Dendritic cell treated with granulocyte-macrophage colony-stimulating factor and Interleukin-4, amounts not matched to agents 40 ng/mL and 50 ng/mL, for 4 days (primary cell): ENCODE measurements around the gene IER5.

Experiments
- H3K27ac Mint-ChIP-seq: one replicate; pipeline ENCODE4 v1.8.0; 2022; ENCODE audit warnings: mild to moderate bottlenecking, mixed read lengths
- H3K27me3 Mint-ChIP-seq: one replicate; pipeline ENCODE4 v1.8.0; 2022; ENCODE audit warnings: mild to moderate bottlenecking, mixed read lengths
- H3K36me3 Mint-ChIP-seq: one replicate; pipeline ENCODE4 v1.8.0; 2022; ENCODE audit warnings: low read depth, mixed read lengths
- H3K4me1 Mint-ChIP-seq: one replicate; pipeline ENCODE4 v1.8.0; 2022; ENCODE audit warnings: low read depth, mixed read lengths
- H3K4me3 Mint-ChIP-seq: one replicate; pipeline ENCODE4 v1.8.0; 2022; ENCODE audit warnings: mild to moderate bottlenecking, moderate library complexity, mixed read lengths
- H3K9me3 Mint-ChIP-seq: one replicate; pipeline ENCODE4 v1.8.0; 2022; ENCODE audit warnings: mixed read lengths
- intact Hi-C: fragments of 100-400 bp; cut with micrococcal nuclease; formaldehyde crosslinking; loops from one replicate; pipeline ENCODE4 v1.15.0; 2022

The IER5 gene

DNA sequence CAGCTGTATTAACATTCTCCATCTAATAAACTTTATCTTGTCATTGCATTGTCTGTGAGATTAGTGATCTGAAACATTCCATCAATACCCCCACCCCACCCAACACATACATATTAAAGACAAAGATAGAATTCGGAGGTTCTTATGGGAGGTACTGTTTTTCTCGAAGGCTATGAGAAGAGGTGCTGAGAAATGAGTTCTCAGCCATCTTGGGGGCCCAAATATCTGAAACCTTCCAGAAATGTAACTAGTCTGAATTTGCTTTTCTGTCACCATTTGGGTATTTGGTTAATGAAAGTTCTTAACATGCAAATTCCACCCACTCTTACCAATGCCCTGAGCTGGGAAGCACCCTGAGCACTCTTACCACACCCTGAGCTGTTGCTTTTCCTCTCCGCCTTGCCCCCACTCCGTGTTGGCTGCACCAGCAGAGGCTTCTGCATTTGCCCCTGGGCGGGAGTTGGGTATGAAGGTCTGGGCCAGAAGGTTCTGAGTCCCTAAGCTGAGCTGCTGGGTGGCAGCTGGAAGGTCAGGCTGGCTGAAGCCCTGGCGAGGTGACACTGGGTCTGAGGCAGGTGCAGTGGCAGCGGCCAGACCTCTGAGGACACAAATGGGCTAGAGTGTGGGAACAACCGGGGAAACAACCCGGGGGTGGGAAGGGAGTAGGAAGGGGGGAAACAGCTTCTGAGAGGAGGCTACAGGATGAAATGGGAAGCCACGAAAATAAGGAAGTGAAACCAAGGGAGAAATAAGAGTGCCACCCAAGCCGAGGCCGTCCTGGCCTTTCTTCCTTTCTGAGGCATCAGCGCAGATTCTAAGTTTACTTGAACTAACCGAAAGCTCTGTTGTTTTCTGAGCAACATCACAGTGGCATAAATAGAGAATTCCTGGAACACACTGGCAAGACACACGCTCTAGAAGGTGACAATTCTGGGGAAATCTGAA is 26.3 kb upstream of the IER5 start:
- Mint-ChIP-seq H3K27ac (peak overlapping the region; percentile 93), H3K27me3 (no peaks in the 10 kb centered on the region), H3K9me3 (peaks cover 19% of the 10 kb centered on the region), H3K36me3 (peaks cover 33% of the 10 kb centered on the region), H3K4me3 (peak overlapping the region; percentile 80), H3K4me1 (peaks cover 55% of the 10 kb centered on the region)
- intact Hi-C loops = loop anchor here (1.0 kb wide), 1 partner anchor 25 kb away; no protein-coding TSS in a partner anchor

DNA sequence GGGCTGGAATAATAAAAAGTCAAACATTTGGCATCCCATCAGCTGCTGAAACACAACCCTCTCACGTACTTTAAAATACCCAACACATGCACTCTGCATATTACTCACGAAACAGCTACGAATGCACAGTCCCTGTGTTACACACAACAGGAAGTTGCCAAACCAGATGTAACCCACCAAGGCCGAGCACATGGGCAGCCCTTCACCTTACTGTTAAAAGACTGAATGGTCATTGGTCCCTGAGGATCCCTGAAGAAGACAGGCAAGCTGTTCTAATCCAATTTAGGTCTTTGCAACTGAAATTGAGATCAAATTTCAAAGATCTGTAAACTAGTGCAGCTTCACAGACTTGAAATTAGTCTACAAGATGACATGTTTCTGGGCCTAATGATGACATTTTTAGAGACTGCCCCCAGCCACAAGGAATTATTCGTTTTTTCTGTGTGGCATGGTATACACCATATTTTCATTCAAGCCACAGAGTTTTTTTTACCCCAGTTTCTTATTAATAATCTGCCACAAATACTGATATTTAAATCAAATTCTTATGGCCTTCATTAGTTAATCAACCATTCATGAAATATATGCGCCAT is 25.6 kb upstream of the IER5 start:
- peak overlapping the region; percentile 80 for H3K4me3 Mint-ChIP-seq
- no peaks in the 10 kb centered on the region for H3K27me3 Mint-ChIP-seq
- intact Hi-C loops = loop anchor here (1.0 kb wide), 1 partner anchor 24 kb away; no protein-coding TSS in a partner anchor
- H3K9me3 Mint-ChIP-seq = peaks cover 19% of the 10 kb centered on the region
- H3K27ac Mint-ChIP-seq = peak overlapping the region; percentile 93
- H3K36me3 Mint-ChIP-seq = peaks cover 29% of the 10 kb centered on the region
- peaks cover 55% of the 10 kb centered on the region for H3K4me1 Mint-ChIP-seq

GRCh38 chr1:181064011-181064623 is 24.4 kb upstream of the IER5 start:
- Mint-ChIP-seq H3K27ac (peak overlapping the region; percentile 93), H3K4me3 (peak overlapping the region; percentile 40), H3K9me3 (peaks cover 9% of the 10 kb centered on the region), H3K36me3 (peaks cover 17% of the 10 kb centered on the region), H3K4me1 (peaks cover 54% of the 10 kb centered on the region), H3K27me3 (no peaks in the 10 kb centered on the region)
- intact Hi-C loops = loop anchor here (2.0 kb wide), 1 partner anchor 17 kb away; no protein-coding TSS in a partner anchor

GRCh38 chr1:181064702-181065101 is 23.8 kb upstream of the IER5 start:
- Mint-ChIP-seq H3K27ac (peak overlapping the region; percentile 93), H3K36me3 (peaks cover 11% of the 10 kb centered on the region), H3K9me3 (peaks cover 3% of the 10 kb centered on the region), H3K27me3 (no peaks in the 10 kb centered on the region), H3K4me3 (no peak overlapping the region), H3K4me1 (peaks cover 48% of the 10 kb centered on the region)
- intact Hi-C loops = loop anchor here (2.0 kb wide), 1 partner anchor 16 kb away; no protein-coding TSS in a partner anchor

GRCh38 chr1:181073638-181074037 is 14.9 kb upstream of the IER5 start:
- H3K27me3 Mint-ChIP-seq = peaks cover 3% of the 10 kb centered on the region
- H3K4me3 Mint-ChIP-seq = no peak overlapping the region
- H3K9me3 Mint-ChIP-seq = no peaks in the 10 kb centered on the region
- intact Hi-C loops = loop anchor here (10.0 kb wide), 1 partner anchor 559 kb away; no protein-coding TSS in a partner anchor
- no peak overlapping the region for H3K27ac Mint-ChIP-seq
- H3K36me3 Mint-ChIP-seq = no peaks in the 10 kb centered on the region
- H3K4me1 Mint-ChIP-seq = peaks cover 10% of the 10 kb centered on the region

- Mint-ChIP-seq H3K27me3 (peaks cover 3% of the 10 kb centered on the region), H3K4me3 (no peak overlapping the region), H3K27ac (no peak overlapping the region)
Observed at GRCh38 chr1:181075766-181076350, 12.6 kb upstream of the IER5 start.

DNA sequence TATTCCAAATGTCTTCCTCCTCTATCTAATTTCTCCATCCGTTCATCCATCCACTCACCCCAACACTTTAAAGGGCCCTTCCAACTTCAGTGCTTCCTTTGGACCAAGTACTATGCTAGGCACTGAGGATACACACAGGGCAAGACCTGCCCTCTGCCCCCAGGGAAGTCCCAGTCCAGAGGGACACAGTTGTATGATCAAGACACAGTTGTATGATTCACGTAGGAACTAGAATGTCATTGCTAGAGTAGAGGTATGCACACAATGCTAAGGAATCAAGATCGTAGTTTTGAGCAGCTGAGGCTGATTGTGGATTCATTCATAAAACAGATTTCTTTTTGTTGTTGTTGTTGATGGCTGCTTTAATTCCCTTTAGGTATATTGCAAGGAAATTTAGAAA is 11.6 kb upstream of the IER5 start:
- Mint-ChIP-seq H3K27me3 (peaks cover 3% of the 10 kb centered on the region), H3K27ac (no peak overlapping the region)
- intact Hi-C loops = loop anchor here (10.0 kb wide), 1 partner anchor 562 kb away; no protein-coding TSS in a partner anchor

More at GRCh38 chr1:181075766-181076350, 12.6 kb upstream of the IER5 start:
- Mint-ChIP-seq H3K4me1 (peaks cover 26% of the 10 kb centered on the region), H3K36me3 (no peaks in the 10 kb centered on the region), H3K9me3 (no peaks in the 10 kb centered on the region)
- intact Hi-C loops = loop anchor here (10.0 kb wide), 1 partner anchor 561 kb away; no protein-coding TSS in a partner anchor

DNA sequence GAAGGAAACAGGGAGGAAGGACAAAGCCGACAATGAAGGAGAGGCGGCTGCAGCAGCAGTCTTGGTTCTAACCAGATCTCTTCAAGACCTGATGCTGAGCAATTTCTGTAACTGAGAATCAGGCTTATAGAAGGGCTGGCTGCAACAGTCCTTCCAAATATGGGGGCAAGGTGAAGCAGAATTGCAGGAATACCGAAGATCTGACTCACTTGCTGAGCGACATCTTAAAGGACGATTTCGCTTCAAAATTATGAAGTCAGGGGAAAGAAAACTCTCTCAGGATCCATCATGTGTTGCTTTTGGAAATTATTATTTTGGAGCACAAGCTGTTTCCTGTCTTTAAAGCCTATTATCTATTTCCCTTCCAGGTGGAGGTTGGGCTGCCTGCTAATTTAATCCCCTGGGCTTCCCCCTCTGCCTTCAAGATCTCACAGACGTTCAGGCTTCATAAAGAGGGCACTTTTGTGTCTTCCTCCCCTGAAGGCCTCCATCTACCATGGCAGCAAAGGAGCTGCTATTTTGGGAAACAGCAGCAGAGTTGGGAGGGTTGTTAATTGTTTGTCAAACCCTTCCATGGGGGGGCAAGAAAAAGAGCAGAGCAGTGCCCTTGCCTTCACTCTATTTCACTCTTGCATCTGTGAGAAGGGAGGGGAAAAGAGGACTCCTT is 10.8 kb upstream of the IER5 start:
- intact Hi-C loops = loop anchor here (10.0 kb wide), 1 partner anchor 563 kb away; no protein-coding TSS in a partner anchor
- peak overlapping the region; percentile 66 for H3K27ac Mint-ChIP-seq
- peaks cover 27% of the 10 kb centered on the region for H3K4me1 Mint-ChIP-seq
- peaks cover 3% of the 10 kb centered on the region for H3K27me3 Mint-ChIP-seq
- H3K4me3 Mint-ChIP-seq = no peak overlapping the region
- no peaks in the 10 kb centered on the region for H3K36me3 Mint-ChIP-seq
- no peaks in the 10 kb centered on the region for H3K9me3 Mint-ChIP-seq

More for the DNA sequence above, 11.6 kb upstream of the IER5 start:
- H3K36me3 Mint-ChIP-seq = no peaks in the 10 kb centered on the region
- H3K4me1 Mint-ChIP-seq = peaks cover 27% of the 10 kb centered on the region
- H3K4me3 Mint-ChIP-seq = no peak overlapping the region
- no peaks in the 10 kb centered on the region for H3K9me3 Mint-ChIP-seq

DNA sequence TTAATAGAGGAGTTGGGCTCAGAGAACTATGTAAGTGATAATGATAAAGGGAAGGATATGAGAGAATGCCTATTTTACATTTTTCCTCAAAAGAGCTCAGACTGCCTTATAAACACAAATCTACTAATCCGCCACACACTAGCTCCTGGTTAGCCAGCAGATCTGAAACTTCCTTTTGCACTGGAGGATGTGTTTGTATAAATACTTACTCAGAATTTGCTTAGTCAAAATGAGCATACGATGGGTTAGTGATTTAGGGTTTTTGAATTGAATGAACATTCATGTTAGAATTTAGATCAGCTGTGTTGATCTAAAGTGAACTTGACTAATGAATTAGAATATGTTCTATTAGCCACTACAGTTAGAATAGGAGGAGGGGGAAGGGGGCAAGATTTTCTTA is 9.1 kb upstream of the IER5 start:
- Mint-ChIP-seq H3K36me3 (no peaks in the 10 kb centered on the region), H3K4me3 (no peak overlapping the region), H3K4me1 (peaks cover 33% of the 10 kb centered on the region), H3K9me3 (no peaks in the 10 kb centered on the region), H3K27ac (peak overlapping the region; percentile 66), H3K27me3 (peaks cover 3% of the 10 kb centered on the region)
- intact Hi-C loops = loop anchor here (10.0 kb wide), 1 partner anchor 565 kb away; no protein-coding TSS in a partner anchor

DNA sequence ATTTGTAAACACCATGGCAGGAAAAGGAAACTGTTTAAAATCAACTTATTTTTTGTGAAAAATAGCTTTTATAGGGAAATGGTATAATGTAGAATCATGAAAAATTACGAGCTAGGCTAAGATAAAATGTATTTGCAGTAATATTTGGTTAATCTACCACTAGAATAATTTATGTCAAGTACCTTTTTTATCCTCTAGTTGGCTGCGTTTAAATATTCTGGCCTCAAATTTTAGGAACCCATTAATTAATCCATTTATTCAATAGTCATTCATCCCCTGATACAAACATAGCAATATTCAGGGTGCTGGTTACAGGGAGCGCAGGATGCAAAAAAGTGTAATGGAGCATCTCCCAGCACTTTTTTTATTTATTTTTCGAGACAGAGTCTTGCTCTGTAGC is 8.6 kb upstream of the IER5 start:
- intact Hi-C loops = loop anchor here (2.0 to 10.0 kb wide), 2 partner anchors 15 to 565 kb away; no protein-coding TSS in a partner anchor
- Mint-ChIP-seq H3K27me3 (peaks cover 3% of the 10 kb centered on the region), H3K4me3 (no peak overlapping the region)

DNA sequence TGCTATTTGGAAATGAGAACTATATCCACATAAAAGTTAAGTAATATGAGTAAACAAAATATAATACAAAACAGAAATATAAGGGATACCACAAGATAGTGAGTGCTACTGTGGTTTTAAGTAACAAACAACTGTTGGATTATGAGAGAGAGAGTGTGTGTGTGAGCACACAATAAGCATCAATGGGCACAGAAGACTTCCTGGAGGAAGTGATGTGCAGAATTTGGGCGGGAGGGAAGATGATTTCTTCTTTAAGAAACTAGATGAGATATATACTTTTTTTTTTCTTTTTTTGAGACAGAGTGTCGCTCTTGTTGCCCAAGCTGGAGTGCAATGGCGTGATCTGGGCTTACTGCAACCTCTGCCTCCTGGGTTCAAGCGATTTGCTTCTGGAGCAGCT is 7.9 kb upstream of the IER5 start:
- no peaks in the 10 kb centered on the region for H3K36me3 Mint-ChIP-seq
- H3K27me3 Mint-ChIP-seq = peaks cover 3% of the 10 kb centered on the region
- peaks cover 40% of the 10 kb centered on the region for H3K4me1 Mint-ChIP-seq
- no peaks in the 10 kb centered on the region for H3K9me3 Mint-ChIP-seq
- no peak overlapping the region for H3K27ac Mint-ChIP-seq
- no peak overlapping the region for H3K4me3 Mint-ChIP-seq
- intact Hi-C loops = loop anchor here (2.0 kb wide), 1 partner anchor 16 kb away; no protein-coding TSS in a partner anchor

More for the DNA sequence above, 8.6 kb upstream of the IER5 start:
- Mint-ChIP-seq H3K4me1 (peaks cover 36% of the 10 kb centered on the region), H3K27ac (peak overlapping the region; percentile 66), H3K9me3 (no peaks in the 10 kb centered on the region), H3K36me3 (no peaks in the 10 kb centered on the region)

DNA sequence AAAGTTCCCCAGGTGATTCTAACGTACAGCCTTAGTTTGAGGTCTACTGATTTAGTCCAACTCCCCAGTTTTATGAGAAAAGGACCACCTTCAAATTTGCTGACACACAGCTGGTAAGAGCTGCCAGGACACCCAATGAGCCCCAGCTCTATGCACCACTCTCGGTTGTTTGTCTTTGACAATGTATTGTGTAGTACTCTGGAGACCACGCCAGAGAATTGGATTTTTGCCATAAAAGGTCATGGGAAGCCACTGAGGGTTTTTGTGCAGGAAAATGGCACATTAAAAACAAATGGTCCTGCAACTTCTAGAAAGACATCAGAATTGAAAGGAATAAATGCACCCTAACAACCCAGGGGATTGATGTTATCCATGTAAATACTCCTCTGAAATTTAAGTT is 7.1 kb upstream of the IER5 start:
- intact Hi-C loops = loop anchor here (2.0 kb wide), 1 partner anchor 17 kb away; no protein-coding TSS in a partner anchor
- Mint-ChIP-seq H3K27ac (no peak overlapping the region), H3K4me3 (no peak overlapping the region), H3K27me3 (peaks cover 3% of the 10 kb centered on the region), H3K4me1 (peaks cover 48% of the 10 kb centered on the region), H3K36me3 (no peaks in the 10 kb centered on the region), H3K9me3 (no peaks in the 10 kb centered on the region)
